ENCODE results near the gene KPRP.

DNA sequence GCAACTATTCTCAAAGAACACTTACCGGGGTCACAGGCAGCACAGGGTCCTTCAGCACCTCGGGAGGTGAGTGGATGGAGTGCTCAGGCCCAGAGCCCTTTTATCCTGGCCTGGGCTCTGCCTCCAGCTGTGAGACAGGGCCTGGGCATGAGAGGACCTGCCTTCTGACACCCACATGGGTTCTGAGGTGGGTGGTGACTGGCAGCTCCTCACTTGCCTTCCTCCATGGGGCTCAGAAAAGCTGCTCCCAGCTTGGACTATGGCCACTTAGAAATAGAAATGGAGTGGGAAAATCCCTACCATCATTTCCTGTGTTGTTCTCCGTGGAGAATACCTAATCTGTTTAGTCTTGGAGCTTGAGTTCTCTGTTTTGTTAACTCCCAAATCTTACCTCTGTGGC is 48.8 kb downstream of the KPRP start, which contains the start of gene LCE1C:
- TF ChIP-seq, protein P1, sequence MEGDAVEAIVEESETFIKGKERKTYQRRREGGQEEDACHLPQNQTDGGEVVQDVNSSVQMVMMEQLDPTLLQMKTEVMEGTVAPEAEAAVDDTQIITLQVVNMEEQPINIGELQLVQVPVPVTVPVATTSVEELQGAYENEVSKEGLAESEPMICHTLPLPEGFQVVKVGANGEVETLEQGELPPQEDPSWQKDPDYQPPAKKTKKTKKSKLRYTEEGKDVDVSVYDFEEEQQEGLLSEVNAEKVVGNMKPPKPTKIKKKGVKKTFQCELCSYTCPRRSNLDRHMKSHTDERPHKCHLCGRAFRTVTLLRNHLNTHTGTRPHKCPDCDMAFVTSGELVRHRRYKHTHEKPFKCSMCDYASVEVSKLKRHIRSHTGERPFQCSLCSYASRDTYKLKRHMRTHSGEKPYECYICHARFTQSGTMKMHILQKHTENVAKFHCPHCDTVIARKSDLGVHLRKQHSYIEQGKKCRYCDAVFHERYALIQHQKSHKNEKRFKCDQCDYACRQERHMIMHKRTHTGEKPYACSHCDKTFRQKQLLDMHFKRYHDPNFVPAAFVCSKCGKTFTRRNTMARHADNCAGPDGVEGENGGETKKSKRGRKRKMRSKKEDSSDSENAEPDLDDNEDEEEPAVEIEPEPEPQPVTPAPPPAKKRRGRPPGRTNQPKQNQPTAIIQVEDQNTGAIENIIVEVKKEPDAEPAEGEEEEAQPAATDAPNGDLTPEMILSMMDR (IDR thresholded peaks at IDR 0.05) = no peak
- no peak for TF ChIP-seq POLR2A (IDR thresholded peaks at IDR 0.05)

Data from breast epithelium (tissue), 3 donors.